ENCODE data around the gene ARL17A. TPM values are rescaled to one million over a fixed set of nuclear protein-coding genes. Genes with fewer than 3 reads are reported as not detected.
"Not testable (repeated sequence)": the region's sequence is repeated elsewhere in the genome, so short reads cannot be mapped to it uniquely, and the experiment has no call there.

Gene ARL17A
- 10 to 100 TPM; 17.8 to 62.2 (median 37.7) TPM for polyA plus RNA-seq (ENCODE audit: insufficient read length in 4 of 4)

- not testable (repeated sequence) for DNase-seq (ENCODE audit: low read depth in 4 of 4, low spot score in 2 of 4)
Measured at GRCh38 chr17:46579083-46580075, at the start of gene ARL17A. TSS of gene ARL17A (minus strand) at chr17:46579691. CDS start at chr17:46576322, 3,369 bp downstream.

- not testable (repeated sequence) for DNase-seq (ENCODE audit: low read depth in 4 of 4, low spot score in 2 of 4)
Measured at GRCh38 chr17:46628753-46629436, 49.4 kb upstream of the ARL17A start.

- DNase-seq (ENCODE audit: low read depth in 4 of 4, low spot score in 2 of 4) = not testable (repeated sequence)
Measured at GRCh38 chr17:46627452-46627851, 48.0 kb upstream of the ARL17A start.

GRCh38 chr17:46624726-46625125 is 45.2 kb upstream of the ARL17A start:
- not testable (repeated sequence) for DNase-seq (ENCODE audit: low read depth in 4 of 4, low spot score in 2 of 4)

- DNase-seq (ENCODE audit: low read depth in 4 of 4, low spot score in 2 of 4) = not testable (repeated sequence)
Measured at GRCh38 chr17:46623790-46624189, 44.3 kb upstream of the ARL17A start.

GRCh38 chr17:46618975-46619374 is 39.5 kb upstream of the ARL17A start:
- DNase-seq (ENCODE audit: low read depth in 4 of 4, low spot score in 2 of 4) = not testable (repeated sequence)

- not testable (repeated sequence) for DNase-seq (ENCODE audit: low read depth in 4 of 4, low spot score in 2 of 4)
Measured at GRCh38 chr17:46617121-46617520, 37.6 kb upstream of the ARL17A start.

GRCh38 chr17:46613876-46614275 is 34.4 kb upstream of the ARL17A start:
- not testable (repeated sequence) for DNase-seq (ENCODE audit: low read depth in 4 of 4, low spot score in 2 of 4)

- not testable (repeated sequence) for DNase-seq (ENCODE audit: low read depth in 4 of 4, low spot score in 2 of 4)
Measured at GRCh38 chr17:46611304-46611703, 31.8 kb upstream of the ARL17A start.

GRCh38 chr17:46603125-46603524 is 23.6 kb upstream of the ARL17A start:
- DNase-seq (ENCODE audit: low read depth in 4 of 4, low spot score in 2 of 4) = not testable (repeated sequence)

- not testable (repeated sequence) for DNase-seq (ENCODE audit: low read depth in 4 of 4, low spot score in 2 of 4)
Measured at GRCh38 chr17:46600767-46601166, 21.3 kb upstream of the ARL17A start.

- DNase-seq (ENCODE audit: low read depth in 4 of 4, low spot score in 2 of 4) = not testable (repeated sequence)
Measured at GRCh38 chr17:46598344-46598931, 18.9 kb upstream of the ARL17A start.

- DNase-seq (ENCODE audit: low read depth in 4 of 4, low spot score in 2 of 4) = not testable (repeated sequence)
Measured at GRCh38 chr17:46591332-46591731, 11.8 kb upstream of the ARL17A start.

GRCh38 chr17:46590157-46591146 is 11.0 kb upstream of the ARL17A start, which contains the start of gene NSF:
TSS of gene NSF (plus strand) at chr17:46590669. CDS start at chr17:46590776, 107 bp downstream.
- not testable (repeated sequence) for DNase-seq (ENCODE audit: low read depth in 4 of 4, low spot score in 2 of 4)

GRCh38 chr17:46585444-46585843 is 6.0 kb upstream of the ARL17A start:
- not testable (repeated sequence) for DNase-seq (ENCODE audit: low read depth in 4 of 4, low spot score in 2 of 4)

- not testable (repeated sequence) for DNase-seq (ENCODE audit: low read depth in 4 of 4, low spot score in 2 of 4)
Measured at GRCh38 chr17:46580082-46580481, 591 bp upstream of the ARL17A start.

- DNase-seq (ENCODE audit: low read depth in 4 of 4, low spot score in 2 of 4) = not testable (repeated sequence)
Measured at GRCh38 chr17:46571796-46572195, 7.7 kb downstream of the ARL17A start.

GRCh38 chr17:46566980-46567379 is 12.5 kb downstream of the ARL17A start:
- DNase-seq (ENCODE audit: low read depth in 4 of 4, low spot score in 2 of 4) = not testable (repeated sequence)

GRCh38 chr17:46566284-46566683 is 13.2 kb downstream of the ARL17A start:
- not testable (repeated sequence) for DNase-seq (ENCODE audit: low read depth in 4 of 4, low spot score in 2 of 4)

All from left renal cortex interstitium (tissue), 4 donors.